HFFc6 (cell line): ENCODE results near the gene AUTS2. TPM values are rescaled to one million over a fixed set of nuclear protein-coding genes. Genes with fewer than 3 reads are reported as not detected.

Source experiments
- DNase-seq: peaks from one replicate; pipeline ENCODE4 v3.0.0-alpha.2; 2018
- H3K27ac Mint-ChIP-seq: 2 replicates; pipeline ENCODE4 v1.8.0; 2020; ENCODE audit warnings: mild to moderate bottlenecking, mixed read lengths
- H3K27me3 Mint-ChIP-seq: 2 replicates; pipeline ENCODE4 v1.8.0; 2021; ENCODE audit warnings: mild to moderate bottlenecking, moderate library complexity, mixed read lengths; ENCODE audit not compliant: insufficient read depth
- H3K36me3 Mint-ChIP-seq: 2 replicates; pipeline ENCODE4 v1.8.0; 2021; ENCODE audit warnings: low read depth, mixed read lengths
- H3K4me1 Mint-ChIP-seq: 2 replicates; pipeline ENCODE4 v1.8.0; 2020; ENCODE audit warnings: low read depth, mixed read lengths
- H3K4me3 Mint-ChIP-seq: 2 replicates; pipeline ENCODE4 v1.8.0; 2020; ENCODE audit warnings: mild to moderate bottlenecking, moderate library complexity, mixed read lengths
- H3K9me3 Mint-ChIP-seq: 2 replicates; pipeline ENCODE4 v1.8.0; 2020; ENCODE audit warnings: mild to moderate bottlenecking, mixed read lengths
- CTCF ChIP-seq: fragments of 200-600 bp; sonication (generic); IDR thresholded peaks from 2 replicates; pipeline ENCODE4 v1.5.0; 2021; ENCODE audit warnings: antibody characterized with exemption, mild to moderate bottlenecking
- total RNA-seq, 6 experiments: library from RNA; stranded (reverse); fragmentation: NEBNext Ultra II Directional; extraction: Animal tissue kit (Norgen Biotek cat#: 25700); gene quantifications; 2 replicates in 1 of 6; 3 replicates in 5 of 6; pipeline ENCODE4 v1.2.3, GENCODE V29; 2021

Gene AUTS2
- total RNA-seq, 6 experiments from 2014 or later: 0.02 to 0.19 (median 0.16) TPM; not detected in 2

DNA sequence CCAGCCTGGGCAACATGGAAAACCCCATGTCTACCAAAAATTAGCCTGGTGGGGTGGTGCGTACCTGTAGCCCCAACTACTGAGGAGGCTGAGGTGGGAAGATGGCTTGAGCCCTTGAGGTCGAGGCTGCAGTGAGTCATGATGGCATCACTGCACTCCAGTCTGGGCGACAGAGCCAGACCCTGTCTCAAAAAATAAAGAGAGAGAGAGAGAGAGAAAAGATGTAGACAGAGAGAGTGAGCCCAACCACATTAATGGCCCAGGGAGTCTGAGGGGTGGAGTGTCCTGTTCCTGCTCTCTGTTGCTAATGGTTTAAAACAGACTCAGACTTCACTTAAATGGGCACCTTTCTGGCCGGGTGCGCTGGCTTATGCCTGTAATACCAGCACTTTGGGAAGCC, 1078.0 kb downstream of the AUTS2 start:
- H3K27me3 Mint-ChIP-seq: peaks cover 1% of the 10 kb centered on the region; the same call in 1 of the 2 replicates
- no peak for TF ChIP-seq CTCF
- H3K4me3 Mint-ChIP-seq: no peak overlapping the region
- H3K36me3 Mint-ChIP-seq: no peaks in the 10 kb centered on the region; the same call in 1 of the 2 replicates
- DNase-seq: no peak
- H3K9me3 Mint-ChIP-seq: peaks cover 48% of the 10 kb centered on the region
- H3K27ac Mint-ChIP-seq: no peak overlapping the region
- no peaks in the 10 kb centered on the region for H3K4me1 Mint-ChIP-seq

DNA sequence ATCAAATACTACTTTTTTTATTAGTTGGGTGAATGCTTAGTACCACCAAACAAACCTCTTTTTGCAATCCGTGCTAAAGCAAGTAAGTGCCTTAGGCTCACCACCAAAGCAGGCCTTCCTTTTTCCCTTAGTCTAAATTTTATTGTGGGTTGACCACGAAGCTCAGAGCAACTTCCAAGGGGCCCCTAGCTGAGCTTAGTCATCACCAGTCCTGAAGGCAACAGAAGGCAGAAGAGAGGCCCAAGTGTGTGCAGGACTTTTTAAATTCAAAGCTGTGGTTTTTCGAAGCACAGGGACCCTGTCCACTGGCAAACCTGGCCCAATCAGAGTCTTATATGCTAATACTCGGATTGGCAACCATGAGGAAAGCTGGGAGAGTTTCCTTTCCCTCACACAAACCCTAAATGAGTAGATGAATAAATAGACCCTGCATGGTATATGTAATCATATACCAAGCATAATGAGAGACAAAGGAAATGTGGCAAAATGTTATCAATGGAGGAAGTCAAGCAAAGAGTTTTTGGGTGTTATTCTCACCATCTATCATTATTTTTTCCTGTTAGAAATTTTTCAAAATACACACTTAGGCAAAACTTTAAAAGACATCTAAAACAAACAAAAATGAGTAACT, 1080.5 kb downstream of the AUTS2 start:
- Mint-ChIP-seq H3K4me1 (no peaks in the 10 kb centered on the region), H3K36me3 (no peaks in the 10 kb centered on the region; the same call in 1 of the 2 replicates), H3K27ac (no peak overlapping the region), H3K27me3 (no peaks in the 10 kb centered on the region; the same call in none of the 2 replicates), H3K4me3 (no peak overlapping the region), H3K9me3 (peaks cover 47% of the 10 kb centered on the region)
- no peak for TF ChIP-seq CTCF
- no peak for DNase-seq

- DNase-seq: no peak
- no peak for TF ChIP-seq CTCF
- Mint-ChIP-seq H3K9me3 (peaks cover 46% of the 10 kb centered on the region), H3K27me3 (no peaks in the 10 kb centered on the region; the same call in none of the 2 replicates), H3K4me3 (no peak overlapping the region), H3K36me3 (no peaks in the 10 kb centered on the region; the same call in 1 of the 2 replicates), H3K4me1 (no peaks in the 10 kb centered on the region), H3K27ac (no peak overlapping the region)
Measured at GRCh38 chr7:70679661-70680060, 1081.4 kb downstream of the AUTS2 start.

GRCh38 chr7:70680306-70680705, 1082.0 kb downstream of the AUTS2 start:
- H3K9me3 Mint-ChIP-seq: peaks cover 42% of the 10 kb centered on the region
- no peak overlapping the region for H3K27ac Mint-ChIP-seq
- no peak overlapping the region for H3K4me3 Mint-ChIP-seq
- H3K36me3 Mint-ChIP-seq: no peaks in the 10 kb centered on the region; the same call in 1 of the 2 replicates
- no peak for DNase-seq
- no peak for TF ChIP-seq CTCF
- H3K27me3 Mint-ChIP-seq: no peaks in the 10 kb centered on the region; the same call in none of the 2 replicates
- H3K4me1 Mint-ChIP-seq: no peaks in the 10 kb centered on the region

- DNase-seq: no peak
- no peak for TF ChIP-seq CTCF
- no peak overlapping the region for H3K27ac Mint-ChIP-seq
- no peaks in the 10 kb centered on the region for H3K4me1 Mint-ChIP-seq
- H3K9me3 Mint-ChIP-seq: peaks cover 36% of the 10 kb centered on the region
- no peak overlapping the region for H3K4me3 Mint-ChIP-seq
- no peaks in the 10 kb centered on the region; the same call in 1 of the 2 replicates for H3K36me3 Mint-ChIP-seq
- H3K27me3 Mint-ChIP-seq: no peaks in the 10 kb centered on the region; the same call in none of the 2 replicates
Measured at GRCh38 chr7:70680743-70681468, 1082.6 kb downstream of the AUTS2 start.
